Esophagus (tissue), 2 donors: ENCODE results near the gene MBD3L2B. TPM values are rescaled to one million over a fixed set of nuclear protein-coding genes. Genes with fewer than 3 reads are reported as not detected.

Source experiments
- H3K27ac ChIP-seq, 2 donors: one replicate each; pipeline ENCODE4 v1.5.1; 2013; ENCODE audit warnings: low read depth in 2 of 2, mild to moderate bottlenecking in 2 of 2, inconsistent platforms in 1 of 2, low read length in 1 of 2, moderate library complexity in 1 of 2
- H3K27me3 ChIP-seq, 2 donors: one replicate each; pipeline ENCODE4 v1.6.1; 2013; ENCODE audit warnings: low read length in 2 of 2, control low read depth in 1 of 2, mild to moderate bottlenecking in 1 of 2; ENCODE audit not compliant: insufficient read depth in 2 of 2, control insufficient read depth in 1 of 2
- H3K36me3 ChIP-seq, 2 donors: one replicate each; pipeline ENCODE4 v1.6.1; 2013; ENCODE audit warnings: low read length in 1 of 2; ENCODE audit not compliant: control insufficient read depth in 2 of 2, insufficient read depth in 2 of 2
- H3K4me1 ChIP-seq, 2 donors: one replicate each; pipeline ENCODE4 v1.6.1; 2013; ENCODE audit warnings: low read length in 1 of 2; ENCODE audit not compliant: control insufficient read depth in 2 of 2, insufficient read depth in 2 of 2
- H3K4me3 ChIP-seq, 2 donors: one replicate each; pipeline ENCODE4 v1.5.1; 2013; ENCODE audit warnings: low read length in 2 of 2, mild to moderate bottlenecking in 2 of 2, low read depth in 1 of 2, moderate library complexity in 1 of 2
- H3K9me3 ChIP-seq, 2 donors: one replicate each; pipeline ENCODE4 v1.6.1; 2013; ENCODE audit warnings: mild to moderate bottlenecking in 2 of 2, low read depth in 1 of 2, low read length in 1 of 2, moderate library complexity in 1 of 2; ENCODE audit not compliant: control insufficient read depth in 2 of 2, insufficient read depth in 1 of 2
- WGBS, 2 donors: extraction: QIAGEN DNeasy Blood & Tissue Kit; methylation state at CpG; one replicate each; pipeline ENCODE4 v1.1.7; 2013; 5-methylcytosine and 5-hydroxymethylcytosine counted together
- polyA plus RNA-seq, 2 donors: library from polyadenylated mRNA; stranded (reverse); fragments of 200-250 nt; gene quantifications; one replicate each; pipeline ENCODE4 v1.2.3, GENCODE V29; 2013
- donor health status: healthy with polysubstance abuse.
- donor health status: Bipolar disorder and iron deficiency.

Gene MBD3L2B
- polyA plus RNA-seq, 2 donors = not detected

GRCh38 chr19:6999933-7000332 lies 21.3 kb downstream of the MBD3L2B start:
- Histone ChIP-seq H3K36me3 (no peaks in the 10 kb centered on the region), H3K4me3 (no peak overlapping the region), H3K27ac (no peak overlapping the region), H3K9me3 (peaks cover 0 to 5% of the 10 kb centered on the region in 2 donors), H3K27me3 (no peaks in the 10 kb centered on the region), H3K4me1 (peaks cover 0 to 2% of the 10 kb centered on the region in 2 donors)
- WGBS, 2 donors = 72 to 77% methylated on average over 7 of the region's 7 CpGs

GRCh38 chr19:6997679-6998445 lies 23.4 kb downstream of the MBD3L2B start:
- Histone ChIP-seq H3K9me3 (peaks cover 0 to 5% of the 10 kb centered on the region in 2 donors), H3K36me3 (no peaks in the 10 kb centered on the region), H3K4me3 (no peak overlapping the region), H3K27ac (no peak overlapping the region), H3K27me3 (no peaks in the 10 kb centered on the region), H3K4me1 (peaks cover 0 to 2% of the 10 kb centered on the region in 2 donors)
- WGBS, 2 donors = 83 to 87% methylated on average over 15 of the region's 15 CpGs

- no peak overlapping the region for H3K4me3 ChIP-seq
- H3K27me3 ChIP-seq = no peaks in the 10 kb centered on the region
- H3K4me1 ChIP-seq = peaks cover 0 to 2% of the 10 kb centered on the region in 2 donors
- 59 to 70% methylated on average over 4 of the region's 4 CpGs for WGBS, 2 donors
- peaks cover 0 to 5% of the 10 kb centered on the region in 2 donors for H3K9me3 ChIP-seq
- no peaks in the 10 kb centered on the region for H3K36me3 ChIP-seq
- no peak overlapping the region for H3K27ac ChIP-seq
Measured at GRCh38 chr19:6996810-6997209, 24.4 kb downstream of the MBD3L2B start.

GRCh38 chr19:6995054-6995453 lies 26.2 kb downstream of the MBD3L2B start:
- Histone ChIP-seq H3K27me3 (no peaks in the 10 kb centered on the region), H3K9me3 (peaks cover 0 to 5% of the 10 kb centered on the region in 2 donors), H3K4me1 (peaks cover 0 to 2% of the 10 kb centered on the region in 2 donors), H3K36me3 (no peaks in the 10 kb centered on the region), H3K4me3 (no peak overlapping the region), H3K27ac (no peak overlapping the region)
- 67 to 75% methylated on average over 1 of the region's 1 CpG for WGBS, 2 donors

GRCh38 chr19:6988257-6988656 lies 33.0 kb downstream of the MBD3L2B start:
- no peaks in the 10 kb centered on the region for H3K36me3 ChIP-seq
- H3K4me3 ChIP-seq = no peak overlapping the region
- WGBS, 2 donors = 47 to 52% methylated on average over 3 of the region's 3 CpGs
- no peaks in the 10 kb centered on the region for H3K4me1 ChIP-seq
- H3K27me3 ChIP-seq = no peaks in the 10 kb centered on the region
- H3K9me3 ChIP-seq = peaks cover 4% of the 10 kb centered on the region in 2 donors
- no peak overlapping the region for H3K27ac ChIP-seq

- no peaks in the 10 kb centered on the region for H3K27me3 ChIP-seq
- no peaks in the 10 kb centered on the region for H3K4me1 ChIP-seq
- H3K36me3 ChIP-seq = no peaks in the 10 kb centered on the region
- no peak overlapping the region for H3K4me3 ChIP-seq
- peaks cover 4% of the 10 kb centered on the region in 2 donors for H3K9me3 ChIP-seq
- WGBS, 2 donors = 46 to 50% methylated on average over 4 of the region's 4 CpGs
- H3K27ac ChIP-seq = no peak overlapping the region
Measured at GRCh38 chr19:6987850-6988249, 33.4 kb downstream of the MBD3L2B start.

- peaks cover 4% of the 10 kb centered on the region in 2 donors for H3K9me3 ChIP-seq
- H3K36me3 ChIP-seq = no peaks in the 10 kb centered on the region
- no peak overlapping the region for H3K27ac ChIP-seq
- H3K4me3 ChIP-seq = no peak overlapping the region
- H3K4me1 ChIP-seq = no peaks in the 10 kb centered on the region
- no peaks in the 10 kb centered on the region for H3K27me3 ChIP-seq
Measured at GRCh38 chr19:6983448-6983847, 37.8 kb downstream of the MBD3L2B start.

GRCh38 chr19:6979399-6979798 lies 41.8 kb downstream of the MBD3L2B start:
- peaks cover 4 to 6% of the 10 kb centered on the region in 2 donors for H3K9me3 ChIP-seq
- no peak overlapping the region for H3K4me3 ChIP-seq
- no peaks in the 10 kb centered on the region for H3K4me1 ChIP-seq
- H3K27ac ChIP-seq = no peak overlapping the region
- no peaks in the 10 kb centered on the region for H3K27me3 ChIP-seq
- no peaks in the 10 kb centered on the region for H3K36me3 ChIP-seq
- 65 to 67% methylated on average over 3 of the region's 3 CpGs for WGBS, 2 donors

GRCh38 chr19:6976197-6976596 lies 45.0 kb downstream of the MBD3L2B start:
- no peak overlapping the region for H3K4me3 ChIP-seq
- H3K4me1 ChIP-seq = no peaks in the 10 kb centered on the region
- H3K27ac ChIP-seq = no peak overlapping the region
- no peaks in the 10 kb centered on the region for H3K27me3 ChIP-seq
- no peaks in the 10 kb centered on the region for H3K36me3 ChIP-seq
- 78 to 79% methylated on average over 5 of the region's 5 CpGs for WGBS, 2 donors
- peaks cover 0 to 6% of the 10 kb centered on the region in 2 donors for H3K9me3 ChIP-seq

- Histone ChIP-seq H3K4me3 (no peak overlapping the region), H3K27ac (no peak overlapping the region), H3K4me1 (no peaks in the 10 kb centered on the region), H3K9me3 (no peaks in the 10 kb centered on the region), H3K36me3 (no peaks in the 10 kb centered on the region), H3K27me3 (peaks cover 0 to 3% of the 10 kb centered on the region in 2 donors)
- WGBS, 2 donors = 97 to 100% methylated on average over 1 of the region's 1 CpG
Measured at GRCh38 chr19:6971366-6971765, 49.9 kb downstream of the MBD3L2B start.
